WTC11 (cell line): ENCODE measurements around the gene CELF4. TPM values are rescaled to one million over a fixed set of nuclear protein-coding genes. Genes with fewer than 3 reads are reported as not detected.

Experiments used
- ATAC-seq: fragments of 200-7000 bp; cut with Tn5 transposase; 2 replicates; pipeline ENCODE4 v1.10.0; 2021; ENCODE audit warnings: mild to moderate bottlenecking, moderate library complexity
- CTCF ChIA-PET: fragments of 300-600 bp; sonication (Branson Sonifier 250); formaldehyde crosslinking; loops from one replicate; lab custom pipeline; 2021; ENCODE audit warnings: antibody characterized with exemption; lab: Charles Lee
- POLR2A ChIA-PET: fragments of 350-600 bp; sonication (Branson Sonifier 250); formaldehyde crosslinking; loops from one replicate; lab custom pipeline; 2021; ENCODE audit warnings: antibody characterized with exemption; lab: Charles Lee
- DNase-seq: peaks from one replicate; pipeline ENCODE4 v3.0.0; 2021; ENCODE audit warnings: low spot score
- H3K27ac Mint-ChIP-seq: 2 replicates; pipeline ENCODE4 v1.8.0; 2021; ENCODE audit warnings: mixed read lengths
- H3K27me3 Mint-ChIP-seq: 2 replicates; pipeline ENCODE4 v1.8.0; 2021; ENCODE audit warnings: low read depth, mild to moderate bottlenecking, moderate library complexity, mixed read lengths
- H3K36me3 Mint-ChIP-seq: 2 replicates; pipeline ENCODE4 v1.8.0; 2021; ENCODE audit warnings: mixed read lengths
- H3K4me1 Mint-ChIP-seq: 2 replicates; pipeline ENCODE4 v1.8.0; 2022; ENCODE audit warnings: mixed read lengths
- H3K4me3 Mint-ChIP-seq: 2 replicates; pipeline ENCODE4 v1.8.0; 2021; ENCODE audit warnings: mild to moderate bottlenecking, moderate library complexity, mixed read lengths
- H3K9me3 Mint-ChIP-seq: 2 replicates; pipeline ENCODE4 v1.8.0; 2021; ENCODE audit warnings: mixed read lengths
- ARID4B ChIP-seq: sonication (generic); formaldehyde crosslinking; IDR thresholded peaks from 2 replicates; pipeline ENCODE4 v1.8.0; 2023; ENCODE audit warnings: missing genetic modification reagents, mild to moderate bottlenecking, borderline replicate concordance
- ATF2 ChIP-seq: sonication (generic); formaldehyde crosslinking; IDR thresholded peaks from 2 replicates; pipeline ENCODE4 v1.8.1; 2022; ENCODE audit warnings: low read depth, missing genetic modification reagents, borderline replicate concordance
- CTCF ChIP-seq: fragments of 200-600 bp; IDR thresholded peaks from 2 replicates; pipeline ENCODE4 v1.8.0; 2022; ENCODE audit warnings: antibody characterized with exemption
- FOXJ3 ChIP-seq: sonication (generic); formaldehyde crosslinking; IDR thresholded peaks from 2 replicates; pipeline ENCODE4 v1.9.0; 2021; ENCODE audit warnings: missing genetic modification reagents, mild to moderate bottlenecking, borderline replicate concordance
- FOXP4 ChIP-seq: sonication (generic); formaldehyde crosslinking; IDR thresholded peaks from 2 replicates; pipeline ENCODE4 v1.8.0; 2022; ENCODE audit warnings: mild to moderate bottlenecking, missing genetic modification reagents
- HMGA2 ChIP-seq: fragments of 250-450 bp; sonication (Bioruptor Pico); IDR thresholded peaks from 2 replicates; pipeline ENCODE4 v1.4.0; 2021; ENCODE audit warnings: mild to moderate bottlenecking, moderate library complexity
- IRF2 ChIP-seq: sonication (generic); formaldehyde crosslinking; IDR thresholded peaks from 2 replicates; pipeline ENCODE4 v1.8.0; 2022; ENCODE audit warnings: low read depth, missing genetic modification reagents, borderline replicate concordance
- MLX ChIP-seq: sonication (generic); formaldehyde crosslinking; IDR thresholded peaks from 2 replicates; pipeline ENCODE4 v1.8.1; 2023; ENCODE audit warnings: mild to moderate bottlenecking, missing genetic modification reagents, moderate library complexity
- MYBL2 ChIP-seq: sonication (generic); formaldehyde crosslinking; IDR thresholded peaks from 2 replicates; pipeline ENCODE4 v1.8.1; 2023; ENCODE audit warnings: mild to moderate bottlenecking, moderate library complexity, missing genetic modification reagents
- NFATC4 ChIP-seq: fragments of 250-450 bp; sonication (Bioruptor Pico); IDR thresholded peaks from 2 replicates; pipeline ENCODE4 v1.9.0; 2021; ENCODE audit warnings: mild to moderate bottlenecking
- NR1H2 ChIP-seq: sonication (generic); formaldehyde crosslinking; IDR thresholded peaks from 2 replicates; pipeline ENCODE4 v1.9.0; 2021; ENCODE audit warnings: mild to moderate bottlenecking, moderate library complexity, missing genetic modification reagents
- NR3C1 ChIP-seq: sonication (generic); formaldehyde crosslinking; conservative IDR thresholded peaks from 2 replicates; pipeline ENCODE4 v1.8.1; 2023; ENCODE audit warnings: low read depth, mild to moderate bottlenecking, missing genetic modification reagents
- SMAD3 ChIP-seq: sonication (generic); formaldehyde crosslinking; IDR thresholded peaks from 2 replicates; pipeline ENCODE4 v1.8.0; 2022; ENCODE audit warnings: missing genetic modification reagents, mild to moderate bottlenecking, borderline replicate concordance
- TCF7 ChIP-seq: sonication (generic); formaldehyde crosslinking; IDR thresholded peaks from 2 replicates; pipeline ENCODE4 v1.8.0; 2022; ENCODE audit warnings: mild to moderate bottlenecking, low read depth, missing genetic modification reagents, moderate library complexity
- ZNF263 ChIP-seq: sonication (generic); formaldehyde crosslinking; IDR thresholded peaks from 2 replicates; pipeline ENCODE4 v1.8.1; 2022; ENCODE audit warnings: low read depth, mild to moderate bottlenecking, moderate library complexity, missing genetic modification reagents
- ZNF317 ChIP-seq: sonication (generic); formaldehyde crosslinking; IDR thresholded peaks from 2 replicates; pipeline ENCODE4 v1.8.1; 2023; ENCODE audit warnings: low read depth, mild to moderate bottlenecking, moderate library complexity, missing genetic modification reagents, borderline replicate concordance
- total RNA-seq: library from RNA; stranded (reverse); gene quantifications from 3 replicates; pipeline ENCODE4 v1.2.3, GENCODE V29; 2021

Gene CELF4
- total RNA-seq, 1 experiment from 2014 or later, result 2.9 TPM

- Mint-ChIP-seq H3K4me3 (no peak overlapping the region), H3K9me3 (no peaks in the 10 kb centered on the region), H3K36me3 (no peaks in the 10 kb centered on the region), H3K4me1 (peaks cover 52% of the 10 kb centered on the region), H3K27me3 (peaks cover 5% of the 10 kb centered on the region), H3K27ac (no peak overlapping the region)
- ATAC-seq, result no peak
- ChIA-PET CTCF (interaction anchor here (0.6 to 1.6 kb wide), 5 partner anchors 12 to 159 kb away, joined by 3 to 5 read pairs (median 3); no protein-coding TSS in a partner anchor), POLR2A (interaction anchor here (1.2 kb wide), 1 partner anchor 120 kb away, joined by 3 read pairs; no protein-coding TSS in a partner anchor)
- no peak for DNase-seq
- no peak for TF ChIP-seq ZNF263 (CRISPR knock-in tag)
- no peak for TF ChIP-seq ARID4B (CRISPR knock-in tag)
- TF ChIP-seq NR3C1 (CRISPR knock-in tag), result no peak
- TF ChIP-seq HMGA2 (CRISPR knock-in tag), result no peak
- no peak for TF ChIP-seq NR1H2
- no peak for TF ChIP-seq IRF2
- no peak for TF ChIP-seq SMAD3 (CRISPR knock-in tag)
- no peak for TF ChIP-seq FOXJ3 (CRISPR knock-in tag)
- TF ChIP-seq MYBL2 (CRISPR knock-in tag), result no peak
- TF ChIP-seq FOXP4 (CRISPR knock-in tag), result no peak
- TF ChIP-seq NFATC4 (CRISPR knock-in tag), result no peak
- TF ChIP-seq CTCF, result no peak
- no peak for TF ChIP-seq ATF2
- no peak for TF ChIP-seq MLX
- TF ChIP-seq ZNF317 (CRISPR knock-in tag), result no peak
- no peak for TF ChIP-seq TCF7 (CRISPR knock-in tag)
These were observed 84.5 kb downstream of the CELF4 start for GRCh38 chr18:37481072-37481471.
